Measurements from ENCODE around the gene NCKIPSD.

NCKIPSD gene

GRCh38 chr3:48633743-48634142, 52.0 kb downstream of the NCKIPSD start:
- Mint-ChIP-seq H3K9me3 (no peaks in the 10 kb centered on the region), H3K27me3 (no peaks in the 10 kb centered on the region), H3K4me3 (peak overlapping the region; percentile 86), H3K4me1 (ENCODE audit: low read depth) (peaks cover 23% of the 10 kb centered on the region), H3K36me3 (ENCODE audit: low read depth) (peaks cover 44% of the 10 kb centered on the region), H3K27ac (no peak overlapping the region)
- DNase-seq = no peak

GRCh38 chr3:48633256-48633655, 52.5 kb downstream of the NCKIPSD start:
- Mint-ChIP-seq H3K36me3 (ENCODE audit: low read depth) (peaks cover 49% of the 10 kb centered on the region), H3K27me3 (no peaks in the 10 kb centered on the region), H3K4me3 (peak overlapping the region; percentile 5), H3K4me1 (ENCODE audit: low read depth) (peaks cover 23% of the 10 kb centered on the region), H3K9me3 (no peaks in the 10 kb centered on the region), H3K27ac (no peak overlapping the region)
- no peak for DNase-seq

GRCh38 chr3:48631516-48632448, 53.9 kb downstream of the NCKIPSD start:
- H3K4me1 Mint-ChIP-seq (ENCODE audit: low read depth) = peaks cover 20% of the 10 kb centered on the region
- no peak for DNase-seq
- H3K36me3 Mint-ChIP-seq (ENCODE audit: low read depth) = peaks cover 62% of the 10 kb centered on the region
- no peak overlapping the region for H3K27ac Mint-ChIP-seq
- H3K9me3 Mint-ChIP-seq = no peaks in the 10 kb centered on the region
- no peak overlapping the region for H3K4me3 Mint-ChIP-seq
- no peaks in the 10 kb centered on the region for H3K27me3 Mint-ChIP-seq

GRCh38 chr3:48630833-48631232, 54.9 kb downstream of the NCKIPSD start:
- peaks cover 72% of the 10 kb centered on the region for H3K36me3 Mint-ChIP-seq (ENCODE audit: low read depth)
- H3K27me3 Mint-ChIP-seq = no peaks in the 10 kb centered on the region
- H3K4me3 Mint-ChIP-seq = no peak overlapping the region
- H3K9me3 Mint-ChIP-seq = no peaks in the 10 kb centered on the region
- peaks cover 12% of the 10 kb centered on the region for H3K4me1 Mint-ChIP-seq (ENCODE audit: low read depth)
- no peak overlapping the region for H3K27ac Mint-ChIP-seq
- DNase-seq = no peak

GRCh38 chr3:48630407-48630806, 55.3 kb downstream of the NCKIPSD start:
- no peaks in the 10 kb centered on the region for H3K27me3 Mint-ChIP-seq
- no peak for DNase-seq
- H3K4me1 Mint-ChIP-seq (ENCODE audit: low read depth) = peaks cover 11% of the 10 kb centered on the region
- no peak overlapping the region for H3K27ac Mint-ChIP-seq
- H3K4me3 Mint-ChIP-seq = no peak overlapping the region
- H3K36me3 Mint-ChIP-seq (ENCODE audit: low read depth) = peaks cover 74% of the 10 kb centered on the region
- no peaks in the 10 kb centered on the region for H3K9me3 Mint-ChIP-seq

GRCh38 chr3:48629894-48630293, 55.8 kb downstream of the NCKIPSD start:
- Mint-ChIP-seq H3K9me3 (no peaks in the 10 kb centered on the region), H3K27ac (no peak overlapping the region), H3K36me3 (ENCODE audit: low read depth) (peaks cover 80% of the 10 kb centered on the region), H3K4me3 (no peak overlapping the region), H3K4me1 (ENCODE audit: low read depth) (peaks cover 12% of the 10 kb centered on the region), H3K27me3 (no peaks in the 10 kb centered on the region)
- DNase-seq = no peak

- Mint-ChIP-seq H3K4me3 (no peak overlapping the region), H3K36me3 (ENCODE audit: low read depth) (peaks cover 84% of the 10 kb centered on the region), H3K9me3 (no peaks in the 10 kb centered on the region), H3K27me3 (no peaks in the 10 kb centered on the region), H3K27ac (no peak overlapping the region), H3K4me1 (ENCODE audit: low read depth) (peaks cover 11% of the 10 kb centered on the region)
- DNase-seq = no peak
Measured at GRCh38 chr3:48628277-48629017, 57.3 kb downstream of the NCKIPSD start.

GRCh38 chr3:48625600-48625999, 60.1 kb downstream of the NCKIPSD start:
- peaks cover 10% of the 10 kb centered on the region for H3K4me1 Mint-ChIP-seq (ENCODE audit: low read depth)
- H3K27ac Mint-ChIP-seq = no peak overlapping the region
- no peaks in the 10 kb centered on the region for H3K9me3 Mint-ChIP-seq
- peaks cover 60% of the 10 kb centered on the region for H3K36me3 Mint-ChIP-seq (ENCODE audit: low read depth)
- no peak overlapping the region for H3K4me3 Mint-ChIP-seq
- H3K27me3 Mint-ChIP-seq = no peaks in the 10 kb centered on the region
- no peak for DNase-seq

- Mint-ChIP-seq H3K4me1 (ENCODE audit: low read depth) (peaks cover 10% of the 10 kb centered on the region), H3K27me3 (no peaks in the 10 kb centered on the region), H3K36me3 (ENCODE audit: low read depth) (peaks cover 52% of the 10 kb centered on the region), H3K4me3 (no peak overlapping the region), H3K27ac (no peak overlapping the region), H3K9me3 (no peaks in the 10 kb centered on the region)
- no peak for DNase-seq
Measured at GRCh38 chr3:48624767-48625166, 60.9 kb downstream of the NCKIPSD start.

GRCh38 chr3:48623851-48624547, 61.7 kb downstream of the NCKIPSD start:
- Mint-ChIP-seq H3K27ac (peak overlapping the region; percentile 22), H3K9me3 (no peaks in the 10 kb centered on the region), H3K4me1 (ENCODE audit: low read depth) (peaks cover 10% of the 10 kb centered on the region), H3K27me3 (no peaks in the 10 kb centered on the region), H3K4me3 (no peak overlapping the region), H3K36me3 (ENCODE audit: low read depth) (peaks cover 44% of the 10 kb centered on the region)
- no peak for DNase-seq
